SK-N-SH treated with all-trans-retinoic acid at 6 μM for 48 hours (cell line): ENCODE data around the gene ABCD1.

Source experiments
- ATAC-seq: fragments of 200-7000 bp; cut with Tn5 transposase; 3 replicates; pipeline ENCODE4 v1.9.1; 2020; ENCODE audit warnings: mild to moderate bottlenecking, moderate library complexity
- ARNTL ChIP-seq: fragments of 450-650 bp; formaldehyde crosslinking; IDR thresholded peaks from 2 replicates; pipeline ENCODE4 v1.5.0; 2020; ENCODE audit warnings: low read depth, mild to moderate bottlenecking, moderate library complexity, borderline replicate concordance
- BACH2 ChIP-seq: fragments of 250-450 bp; sonication (Bioruptor Pico); IDR thresholded peaks from 2 replicates; pipeline ENCODE4 v1.9.0; 2021; ENCODE audit warnings: mild to moderate bottlenecking, borderline replicate concordance
- CREB5 ChIP-seq: fragments of 250-450 bp; sonication (Bioruptor Pico); IDR thresholded peaks from 2 replicates; pipeline ENCODE4 v1.5.1; 2020; ENCODE audit warnings: low read depth, mild to moderate bottlenecking, moderate library complexity
- CSRNP3 ChIP-seq: fragments of 250-450 bp; sonication (Bioruptor Pico); IDR thresholded peaks from 2 replicates; pipeline ENCODE4 v1.5.1; 2021; ENCODE audit warnings: mild to moderate bottlenecking, moderate library complexity
- ESRRG ChIP-seq: fragments of 250-450 bp; sonication (Bioruptor Pico); IDR thresholded peaks from 2 replicates; pipeline ENCODE4 v1.6.1; 2021; ENCODE audit warnings: mild to moderate bottlenecking
- GLIS3 ChIP-seq: fragments of 250-450 bp; sonication (Bioruptor Pico); IDR thresholded peaks from 2 replicates; pipeline ENCODE4 v1.5.0; 2020; ENCODE audit warnings: mild to moderate bottlenecking, moderate library complexity
- ISL1 ChIP-seq: fragments of 250-450 bp; sonication (Bioruptor Pico); IDR thresholded peaks from 2 replicates; pipeline ENCODE4 v2.1.2; 2022; ENCODE audit warnings: mild to moderate bottlenecking, moderate library complexity
- OSR1 ChIP-seq: fragments of 250-450 bp; sonication (Bioruptor Pico); IDR thresholded peaks from 2 replicates; pipeline ENCODE4 v1.8.0; 2022; ENCODE audit warnings: moderate library complexity, mild to moderate bottlenecking, inconsistent platforms
- PATZ1 ChIP-seq: fragments of 250-450 bp; sonication (Bioruptor Pico); IDR thresholded peaks from 2 replicates; pipeline ENCODE4 v1.8.0; 2020; ENCODE audit warnings: mild to moderate bottlenecking, moderate library complexity, borderline replicate concordance
- POU6F1 ChIP-seq: fragments of 250-450 bp; sonication (Bioruptor Pico); IDR thresholded peaks from 2 replicates; pipeline ENCODE4 v1.8.0; 2021; ENCODE audit warnings: low read depth, mild to moderate bottlenecking, moderate library complexity, borderline replicate concordance
- RARB ChIP-seq: fragments of 250-450 bp; sonication (Bioruptor Pico); IDR thresholded peaks from 2 replicates; pipeline ENCODE4 v1.8.0; 2021; ENCODE audit warnings: mild to moderate bottlenecking, moderate library complexity
- SNAI2 ChIP-seq: fragments of 250-450 bp; sonication (Bioruptor Pico); IDR thresholded peaks from 2 replicates; pipeline ENCODE4 v1.5.0; 2020; ENCODE audit warnings: mild to moderate bottlenecking, moderate library complexity
- TCF4 ChIP-seq: fragments of 250-450 bp; sonication (Bioruptor Pico); IDR thresholded peaks from 2 replicates; pipeline ENCODE4 v1.8.0; 2021; ENCODE audit warnings: mild to moderate bottlenecking, moderate library complexity, borderline replicate concordance
- TOX ChIP-seq: fragments of 250-450 bp; sonication (Bioruptor Pico); IDR thresholded peaks from 2 replicates; pipeline ENCODE4 v1.8.0; 2021; ENCODE audit warnings: mild to moderate bottlenecking, moderate library complexity, borderline replicate concordance
- TSHZ2 ChIP-seq: fragments of 250-450 bp; sonication (Bioruptor Pico); IDR thresholded peaks from 2 replicates; pipeline ENCODE4 v1.5.0; 2020; ENCODE audit warnings: mild to moderate bottlenecking, moderate library complexity
- ZC3H10 ChIP-seq: fragments of 250-450 bp; sonication (Bioruptor Pico); IDR thresholded peaks from 2 replicates; pipeline ENCODE4 v1.5.1; 2021; ENCODE audit warnings: mild to moderate bottlenecking, moderate library complexity
- ZFP3 ChIP-seq: fragments of 250-450 bp; sonication (Bioruptor Pico); IDR thresholded peaks from 2 replicates; pipeline ENCODE4 v1.5.0; 2020; ENCODE audit warnings: mild to moderate bottlenecking, moderate library complexity
- ZNF565 ChIP-seq: fragments of 450-650 bp; formaldehyde crosslinking; conservative IDR thresholded peaks from 2 replicates; pipeline ENCODE4 v1.5.0; 2020; ENCODE audit warnings: low read depth, mild to moderate bottlenecking, moderate library complexity
- ZNF70 ChIP-seq: fragments of 450-650 bp; formaldehyde crosslinking; IDR thresholded peaks from 2 replicates; pipeline ENCODE4 v1.5.0; 2020; ENCODE audit warnings: mild to moderate bottlenecking, moderate library complexity

Gene ABCD1

GRCh38 chrX:153684467-153685155, 40.0 kb upstream of the ABCD1 start:
- TF ChIP-seq BACH2 (CRISPR knock-in tag), result no peak
- TF ChIP-seq ESRRG, result no peak
- TF ChIP-seq TOX (CRISPR knock-in tag), result no peak
- TF ChIP-seq TCF4 (CRISPR knock-in tag), result no peak
- TF ChIP-seq ZNF70 (CRISPR knock-in tag), result no peak
- no peak for TF ChIP-seq ISL1 (CRISPR knock-in tag)
- TF ChIP-seq POU6F1 (CRISPR knock-in tag), result no peak
- ATAC-seq, result no peak

- TF ChIP-seq GLIS3 (CRISPR knock-in tag), result no peak
- no peak for TF ChIP-seq OSR1
- TF ChIP-seq POU6F1 (CRISPR knock-in tag), result no peak
- no peak for TF ChIP-seq SNAI2 (CRISPR knock-in tag)
- no peak for TF ChIP-seq ZFP3 (CRISPR knock-in tag)
- no peak for TF ChIP-seq RARB (CRISPR knock-in tag)
- no peak for TF ChIP-seq ZC3H10 (CRISPR knock-in tag)
- no peak for TF ChIP-seq ZNF70 (CRISPR knock-in tag)
- no peak for TF ChIP-seq ISL1 (CRISPR knock-in tag)
- no peak for TF ChIP-seq BACH2 (CRISPR knock-in tag)
- no peak for TF ChIP-seq TSHZ2 (CRISPR knock-in tag)
- no peak for ATAC-seq
These were observed 39.5 kb upstream of the ABCD1 start for GRCh38 chrX:153685156-153685536.

GRCh38 chrX:153685751-153686696, 38.6 kb upstream of the ABCD1 start:
- TF ChIP-seq PATZ1 (CRISPR knock-in tag), result no peak
- no peak for TF ChIP-seq RARB (CRISPR knock-in tag)
- TF ChIP-seq TCF4 (CRISPR knock-in tag), result no peak
- no peak for TF ChIP-seq ISL1 (CRISPR knock-in tag)
- no peak for TF ChIP-seq ZNF70 (CRISPR knock-in tag)
- TF ChIP-seq ZC3H10 (CRISPR knock-in tag), result no peak
- no peak for TF ChIP-seq CSRNP3 (CRISPR knock-in tag)
- no peak for TF ChIP-seq ZNF565 (CRISPR knock-in tag)
- no peak for TF ChIP-seq BACH2 (CRISPR knock-in tag)
- TF ChIP-seq CREB5 (CRISPR knock-in tag), result no peak
- no peak for TF ChIP-seq ZFP3 (CRISPR knock-in tag)
- TF ChIP-seq ARNTL (CRISPR knock-in tag), result no peak
- no peak for TF ChIP-seq TSHZ2 (CRISPR knock-in tag)
- ATAC-seq, result no peak
